HEK293T (cell line): ENCODE measurements around the gene ZNF662.

ENCODE experiments used
- CTCF ChIA-PET: fragments of 350-600 bp; formaldehyde crosslinking; extraction: SDS; loops from one replicate; lab custom pipeline; 2021; ENCODE audit warnings: antibody characterized with exemption, inconsistent platforms; lab: Yijun Ruan, JAX
- POLR2A ChIA-PET: fragments of 350-600 bp; formaldehyde crosslinking; extraction: SDS; loops from one replicate; lab custom pipeline; 2020; ENCODE audit warnings: antibody characterized with exemption, inconsistent platforms; lab: Yijun Ruan, JAX
- DNase-seq: peaks from one replicate; pipeline ENCODE4 v3.0.0; 2012; ENCODE audit warnings: mixed read lengths; ENCODE audit errors: extremely low spot score
- ARNT ChIP-seq: fragments of 450-650 bp; IDR thresholded peaks from 2 replicates; pipeline ENCODE4 v1.6.1; 2017; ENCODE audit warnings: mild to moderate bottlenecking
- BHLHE40 ChIP-seq: fragments of 450-650 bp; IDR thresholded peaks from 2 replicates; pipeline ENCODE4 v1.6.1; 2016; ENCODE audit warnings: mild to moderate bottlenecking, moderate library complexity, borderline replicate concordance
- CTBP1 ChIP-seq: fragments of 450-650 bp; IDR thresholded peaks from 2 replicates; pipeline ENCODE4 v1.6.1; 2016; ENCODE audit warnings: borderline replicate concordance
- ELF4 ChIP-seq: fragments of 450-650 bp; IDR thresholded peaks from 2 replicates; pipeline ENCODE4 v1.6.1; 2017; ENCODE audit warnings: antibody characterized with exemption
- FOXA1 ChIP-seq: fragments of 450-650 bp; IDR thresholded peaks from 2 replicates; pipeline ENCODE4 v1.6.1; 2016; ENCODE audit warnings: mild to moderate bottlenecking
- FOXK2 ChIP-seq: fragments of 450-650 bp; IDR thresholded peaks from 2 replicates; pipeline ENCODE4 v1.6.1; 2016; ENCODE audit warnings: mild to moderate bottlenecking
- FOXM1 ChIP-seq: fragments of 450-650 bp; IDR thresholded peaks from 2 replicates; pipeline ENCODE4 v1.6.1; 2017; ENCODE audit warnings: mild to moderate bottlenecking, borderline replicate concordance
- HDGF ChIP-seq: fragments of 450-650 bp; IDR thresholded peaks from 2 replicates; pipeline ENCODE4 v1.6.1; 2017; ENCODE audit warnings: antibody characterized with exemption, borderline replicate concordance
- L3MBTL2 ChIP-seq: fragments of 450-650 bp; conservative IDR thresholded peaks from 2 replicates; pipeline ENCODE4 v1.6.1; 2016; ENCODE audit warnings: mild to moderate bottlenecking
- LEF1 ChIP-seq: fragments of 450-650 bp; IDR thresholded peaks from 2 replicates; pipeline ENCODE4 v1.6.1; 2017; ENCODE audit warnings: mild to moderate bottlenecking, borderline replicate concordance
- NFRKB ChIP-seq: fragments of 450-650 bp; IDR thresholded peaks from 2 replicates; pipeline ENCODE4 v1.6.1; 2016; ENCODE audit warnings: mild to moderate bottlenecking, moderate library complexity
- SP1 ChIP-seq: fragments of 450-650 bp; IDR thresholded peaks from 2 replicates; pipeline ENCODE4 v1.6.1; 2017
- SUZ12 ChIP-seq: fragments of 450-650 bp; IDR thresholded peaks from 2 replicates; pipeline ENCODE4 v1.6.1; 2016; ENCODE audit warnings: mild to moderate bottlenecking
- TARDBP ChIP-seq: fragments of 450-650 bp; IDR thresholded peaks from 2 replicates; pipeline ENCODE4 v1.6.1; 2016
- ZNF384 ChIP-seq: fragments of 450-650 bp; IDR thresholded peaks from 2 replicates; pipeline ENCODE4 v1.6.1; 2016
- TF ChIP-seq, protein P1 (sequence below): fragments of 450-650 bp; IDR thresholded peaks from 2 replicates; pipeline ENCODE4 v1.6.1; 2016

ZNF662 gene

GRCh38 chr3:42914771-42915515 lies 9.0 kb downstream of the ZNF662 start:
- ChIA-PET POLR2A (no interaction called here), CTCF (no interaction called here)
- DNase-seq = no peak
- TF ChIP-seq NFRKB (no peak), ARNT (no peak), LEF1 (no peak), FOXA1 (no peak), SP1 (no peak), FOXK2 (no peak), BHLHE40 (no peak), FOXM1 (no peak), L3MBTL2 (no peak), SUZ12 (no peak), ELF4 (no peak), HDGF (no peak)
- TF ChIP-seq, protein P1, sequence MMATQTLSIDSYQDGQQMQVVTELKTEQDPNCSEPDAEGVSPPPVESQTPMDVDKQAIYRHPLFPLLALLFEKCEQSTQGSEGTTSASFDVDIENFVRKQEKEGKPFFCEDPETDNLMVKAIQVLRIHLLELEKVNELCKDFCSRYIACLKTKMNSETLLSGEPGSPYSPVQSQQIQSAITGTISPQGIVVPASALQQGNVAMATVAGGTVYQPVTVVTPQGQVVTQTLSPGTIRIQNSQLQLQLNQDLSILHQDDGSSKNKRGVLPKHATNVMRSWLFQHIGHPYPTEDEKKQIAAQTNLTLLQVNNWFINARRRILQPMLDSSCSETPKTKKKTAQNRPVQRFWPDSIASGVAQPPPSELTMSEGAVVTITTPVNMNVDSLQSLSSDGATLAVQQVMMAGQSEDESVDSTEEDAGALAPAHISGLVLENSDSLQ = no peak

DNA sequence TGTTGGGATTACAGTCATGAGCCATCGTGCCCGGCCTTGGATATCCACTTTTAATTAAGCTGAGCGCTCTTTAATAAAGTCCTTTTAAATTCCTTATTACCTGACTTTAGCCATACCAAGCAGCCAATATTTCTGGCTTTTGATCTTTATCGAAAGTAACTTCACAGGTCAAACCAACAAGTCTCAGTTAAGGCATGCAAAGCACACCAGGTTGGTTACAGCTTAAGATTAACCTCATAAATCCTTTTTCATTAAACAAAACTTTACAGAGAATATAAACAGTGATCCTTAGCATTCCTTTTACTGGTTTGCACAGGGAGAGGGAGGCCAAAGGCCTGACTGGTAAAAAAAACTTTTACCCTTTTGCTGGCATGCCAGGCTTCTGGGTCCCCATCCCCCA lies 17.7 kb downstream of the ZNF662 start:
- no peak for TF ChIP-seq ZNF384
- TF ChIP-seq TARDBP = no peak
- no peak for TF ChIP-seq NFRKB
- TF ChIP-seq HDGF = no peak
- TF ChIP-seq FOXA1 = no peak
- no peak for TF ChIP-seq ARNT
- TF ChIP-seq FOXK2 = no peak
- TF ChIP-seq, protein P1 = no peak
- no peak for TF ChIP-seq CTBP1
- no peak for TF ChIP-seq FOXM1
- ChIA-PET POLR2A (no interaction called here), CTCF (no interaction called here)
- DNase-seq = no peak

DNA sequence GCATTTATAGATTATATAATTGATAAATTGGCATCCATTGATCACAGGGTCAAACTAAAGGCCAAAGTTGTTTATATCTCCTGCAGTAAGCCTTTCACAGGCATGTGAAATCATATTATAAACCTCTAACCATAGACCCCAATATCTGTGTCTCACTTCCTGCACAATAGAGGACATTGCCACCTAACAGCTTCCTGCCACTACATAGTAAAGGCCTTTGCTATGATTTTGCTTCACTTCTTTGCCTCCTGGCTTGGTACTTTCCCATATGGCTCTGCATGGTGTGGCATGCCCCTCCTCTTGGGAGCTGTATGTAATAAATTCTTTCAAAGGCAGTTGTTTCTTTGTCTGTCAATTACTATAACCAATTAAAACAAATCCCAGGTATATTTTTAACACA lies 20.4 kb downstream of the ZNF662 start:
- DNase-seq = no peak
- ChIA-PET CTCF (no interaction called here), POLR2A (no interaction called here)
- TF ChIP-seq FOXA1 (no peak), L3MBTL2 (no peak), TARDBP (no peak), CTBP1 (no peak), ARNT (no peak), NFRKB (no peak), ELF4 (no peak), FOXM1 (no peak), SP1 (no peak), SUZ12 (no peak), FOXK2 (no peak), BHLHE40 (no peak)
- TF ChIP-seq, protein P1 = no peak

DNA sequence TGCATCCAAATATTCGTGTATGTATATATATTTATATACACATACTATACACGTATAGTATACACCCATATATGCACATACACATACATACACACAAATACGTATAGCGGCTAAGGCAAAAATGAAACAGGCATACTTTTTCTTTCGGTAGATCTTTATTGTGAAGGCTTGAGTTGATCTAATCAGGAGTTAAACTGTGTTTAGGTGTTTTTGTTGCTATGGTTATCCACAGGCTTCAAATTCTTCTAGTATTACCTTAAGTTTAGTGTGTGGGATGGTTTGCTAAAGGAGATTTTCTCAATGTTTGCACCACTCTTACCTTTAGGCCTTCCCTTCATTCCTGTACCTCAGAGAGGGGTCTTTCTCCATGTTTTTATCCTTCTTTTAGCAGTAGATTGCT lies 28.2 kb downstream of the ZNF662 start:
- CTCF ChIA-PET = no interaction called here
- TF ChIP-seq ELF4 = no peak
- TF ChIP-seq NFRKB = no peak
- TF ChIP-seq BHLHE40 = no peak
- no peak for TF ChIP-seq ARNT
- TF ChIP-seq LEF1 = no peak
- TF ChIP-seq, protein P1 = no peak
- no peak for TF ChIP-seq L3MBTL2
- no peak for TF ChIP-seq SP1
- no peak for TF ChIP-seq FOXK2
- no peak for TF ChIP-seq ZNF384
- no peak for TF ChIP-seq HDGF
- no peak for TF ChIP-seq TARDBP
- no peak for TF ChIP-seq FOXM1
- TF ChIP-seq CTBP1 = no peak
- TF ChIP-seq SUZ12 = no peak
- no peak for TF ChIP-seq FOXA1
- POLR2A ChIA-PET = no interaction called here
- DNase-seq = no peak

DNA sequence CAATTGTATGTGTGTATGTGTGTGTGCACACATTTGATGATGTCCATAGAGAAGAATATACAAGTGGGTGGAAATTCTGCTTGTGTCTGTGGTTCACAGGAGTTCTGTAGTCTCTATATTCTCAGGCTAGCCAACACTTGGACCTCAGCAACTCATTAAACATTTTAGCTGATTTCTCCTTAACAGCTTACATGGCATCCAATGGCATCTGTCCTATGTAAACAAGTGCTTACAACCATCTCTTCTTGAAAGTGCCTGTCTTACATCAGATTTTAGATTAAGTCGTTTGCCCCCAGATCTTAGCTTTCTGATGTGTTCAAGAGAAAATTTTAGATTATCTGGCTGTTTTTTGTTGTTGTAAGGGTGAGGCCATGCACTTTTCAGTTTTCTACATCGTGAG lies 29.0 kb downstream of the ZNF662 start:
- no peak for DNase-seq
- POLR2A ChIA-PET = no interaction called here
- no peak for TF ChIP-seq FOXA1
- no peak for TF ChIP-seq SP1
- TF ChIP-seq BHLHE40 = no peak
- no peak for TF ChIP-seq HDGF
- TF ChIP-seq LEF1 = no peak
- no peak for TF ChIP-seq ZNF384
- no peak for TF ChIP-seq NFRKB
- no peak for TF ChIP-seq CTBP1
- TF ChIP-seq ELF4 = no peak
- TF ChIP-seq FOXM1 = no peak
- no peak for TF ChIP-seq TARDBP
- TF ChIP-seq ARNT = no peak
- TF ChIP-seq, protein P1 = no peak
- TF ChIP-seq FOXK2 = no peak
- TF ChIP-seq L3MBTL2 = no peak
- TF ChIP-seq SUZ12 = no peak
- CTCF ChIA-PET = no interaction called here
